NCI-H524 (cell line): ENCODE results near the gene C1QL1.

Experiments
- DNase-seq, 2 experiments: peaks; one replicate each; lab custom pipeline; 2025; lab: John Stamatoyannopoulos, UW

The C1QL1 gene

GRCh38 chr17:44989552-44990138, 21.5 kb upstream of the C1QL1 start:
- no peak for DNase-seq

DNA sequence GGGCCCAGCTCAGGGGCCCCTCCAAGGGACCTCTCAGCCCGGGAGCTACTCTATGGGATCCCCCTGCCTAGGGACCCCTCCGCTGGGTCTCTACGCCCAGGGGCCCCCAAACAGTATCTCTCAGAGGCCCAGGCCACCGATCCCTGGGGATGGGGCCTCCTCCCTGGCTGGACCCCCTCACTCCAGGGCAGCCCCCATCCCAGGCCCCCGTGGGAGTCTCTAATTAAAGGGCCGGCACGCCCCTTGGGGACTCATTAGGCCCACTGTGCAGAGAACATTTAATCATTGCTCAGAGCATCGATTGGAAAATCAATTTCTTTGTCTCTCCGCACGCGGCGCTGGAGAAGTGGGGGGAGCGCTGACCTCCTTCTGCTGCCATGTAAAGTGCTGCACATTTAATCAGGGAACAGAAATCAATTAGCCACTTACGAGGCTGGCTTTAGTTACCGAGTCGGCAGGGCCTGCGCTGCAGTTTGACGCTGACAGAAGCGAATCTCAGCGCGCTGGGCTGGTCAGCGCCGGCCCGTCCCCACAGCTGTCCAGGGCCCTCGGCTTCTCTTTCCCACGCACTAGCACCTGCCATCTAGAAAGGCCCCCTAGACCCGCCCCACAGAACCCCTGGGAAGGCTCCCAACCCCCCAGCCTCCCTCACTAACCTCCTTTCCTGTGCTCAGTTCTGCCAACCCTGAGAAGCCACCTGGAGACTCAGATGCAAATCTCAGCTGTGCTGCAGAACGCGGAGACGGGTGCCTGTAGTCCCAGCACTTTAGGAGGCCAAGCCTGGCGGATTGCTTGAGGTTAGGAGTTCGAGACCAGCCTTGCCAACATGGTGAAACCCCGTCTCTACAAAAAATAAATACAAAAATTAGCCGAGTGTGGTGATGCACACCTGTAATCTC, 20.2 kb upstream of the C1QL1 start:
- DNase-seq: no peak

GRCh38 chr17:44983563-44983962, 15.5 kb upstream of the C1QL1 start:
- DNase-seq: no peak

DNA sequence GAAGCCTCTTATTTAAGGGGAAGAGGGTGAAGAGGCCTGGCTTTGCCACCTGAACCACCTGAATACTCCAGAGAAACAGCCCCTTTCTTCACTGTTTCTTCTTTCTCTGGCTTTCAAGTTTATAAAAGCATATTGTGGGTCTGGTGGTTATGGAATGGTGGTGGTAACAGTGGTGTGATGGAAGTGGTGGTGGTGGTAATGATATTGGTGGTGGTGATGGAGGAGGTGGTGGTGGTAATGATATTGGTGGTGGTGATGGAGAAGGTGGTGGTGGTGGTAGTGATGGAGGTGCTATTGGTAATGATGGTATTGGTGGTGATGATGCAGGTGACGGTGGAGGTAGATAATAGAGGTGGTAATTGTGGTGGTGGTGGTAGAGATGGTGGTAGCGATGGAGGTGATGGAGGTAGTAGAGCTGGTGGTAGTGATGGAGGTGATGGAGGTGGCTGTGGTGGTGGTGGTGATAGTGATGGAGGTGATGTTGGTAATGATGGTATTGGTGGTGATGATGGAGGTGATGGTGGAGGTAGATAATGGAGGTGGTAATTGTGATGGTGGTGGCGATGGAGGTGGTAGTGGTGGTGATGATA, 14.1 kb upstream of the C1QL1 start:
- no peak for DNase-seq

DNA sequence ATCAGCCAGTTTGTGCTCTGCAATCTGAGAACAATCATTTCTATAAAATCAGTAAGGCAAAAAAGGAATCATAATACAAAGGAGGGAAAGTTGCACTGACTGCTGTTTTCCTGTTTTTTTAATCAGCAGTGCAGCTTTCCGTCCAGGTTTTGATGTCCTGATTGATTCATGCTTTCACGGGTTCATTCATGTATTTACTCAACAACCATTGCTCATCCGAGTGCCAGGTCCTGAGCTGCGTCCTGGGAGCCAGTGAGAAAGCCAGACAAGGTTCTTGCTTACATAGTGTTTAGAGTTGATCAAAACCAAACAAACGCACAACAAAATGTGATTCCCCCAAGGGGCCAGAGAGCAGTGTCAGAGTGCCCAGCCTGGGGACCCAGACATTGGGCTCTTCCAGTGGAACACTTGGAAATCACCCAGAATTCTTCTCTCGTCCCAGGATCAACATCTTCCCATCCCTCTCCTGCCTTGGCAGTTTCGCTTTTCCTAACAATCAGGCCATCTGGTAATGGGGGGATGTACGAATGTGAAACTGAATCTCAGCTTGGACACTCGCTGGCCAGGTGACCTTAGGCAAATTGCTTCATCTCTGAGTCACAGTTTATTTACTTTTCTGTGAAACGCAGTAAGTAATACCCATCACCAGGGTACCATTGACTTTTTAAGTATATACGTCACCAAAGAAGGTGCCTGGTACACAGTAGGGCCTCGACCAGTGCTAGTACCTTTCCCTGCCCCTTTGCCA, 13.3 kb upstream of the C1QL1 start:
- DNase-seq: no peak

DNA sequence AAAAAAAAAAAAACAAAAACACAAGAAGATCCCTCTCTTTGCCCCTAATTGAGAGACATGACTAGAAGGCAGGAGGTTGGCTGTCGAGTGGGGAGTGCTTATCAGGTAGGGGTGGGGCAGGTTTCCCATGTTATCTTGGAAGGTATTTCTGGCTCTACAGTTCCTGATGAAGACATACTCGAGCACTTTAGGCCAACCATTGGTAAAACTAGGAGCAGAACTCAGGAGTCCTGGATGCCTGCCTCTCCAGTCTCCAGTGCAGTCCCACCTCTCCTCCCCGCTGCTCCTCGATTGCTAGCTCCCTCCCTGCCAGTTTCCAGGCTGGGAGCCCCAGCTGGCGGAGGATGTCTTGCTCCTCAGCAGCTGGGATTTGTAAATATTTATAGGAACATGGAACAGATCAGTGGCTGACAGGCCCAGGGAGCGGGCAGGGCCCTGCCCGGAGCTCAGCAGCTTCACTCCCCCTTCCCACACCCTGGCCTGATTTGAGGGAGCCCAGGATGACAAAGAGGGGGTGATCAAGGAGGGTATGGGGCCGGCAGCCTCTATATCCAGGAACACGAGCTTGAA, 11.4 kb upstream of the C1QL1 start:
- DNase-seq: peak; percentile 22 to 62

- no peak for DNase-seq
Measured at GRCh38 chr17:44978807-44979206, 10.7 kb upstream of the C1QL1 start.

GRCh38 chr17:44977814-44978550, 9.9 kb upstream of the C1QL1 start:
- DNase-seq: no peak

DNA sequence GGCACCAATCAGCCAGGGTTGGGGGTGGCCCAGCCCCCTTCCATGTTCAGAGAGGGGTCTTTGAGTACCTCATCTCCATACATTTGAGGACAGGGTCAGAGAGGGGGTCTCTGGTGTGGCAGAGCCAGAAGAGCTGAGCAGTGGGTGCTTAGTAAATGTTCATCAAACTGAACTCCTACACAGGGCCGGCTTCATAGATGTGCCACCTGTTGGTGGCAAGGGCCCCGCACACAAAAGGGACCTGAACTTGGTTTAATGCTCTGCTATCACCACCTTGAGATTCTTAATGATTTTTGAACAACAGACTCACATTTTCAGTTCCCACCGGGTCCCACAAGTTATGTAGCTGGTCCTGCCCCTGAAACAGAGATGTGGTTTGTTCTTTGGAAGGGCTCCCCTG, 9.0 kb upstream of the C1QL1 start:
- DNase-seq: peak in 1 of 2 experiments; percentile 9

DNA sequence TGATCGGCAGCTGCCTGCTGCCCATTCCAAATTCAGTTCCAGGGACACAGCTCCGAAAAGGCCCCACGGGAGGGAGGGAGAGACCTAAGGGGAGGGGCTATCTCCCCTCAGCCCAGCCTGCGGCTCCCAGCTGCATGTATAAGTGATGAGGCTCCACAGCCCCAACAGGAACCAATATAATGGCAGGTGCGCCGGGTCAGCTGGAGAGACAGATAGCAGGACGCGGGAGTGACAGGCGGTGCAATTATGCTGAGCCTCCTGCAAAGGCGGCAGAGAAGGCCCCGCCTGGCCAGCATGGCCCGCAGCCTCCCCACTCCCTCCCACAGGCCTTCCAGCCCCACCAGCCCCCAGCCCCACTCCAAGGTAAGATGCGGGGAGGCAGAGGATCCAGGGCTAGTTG, 8.1 kb upstream of the C1QL1 start:
- DNase-seq: peak; percentile 38 to 74

- DNase-seq: peak in 1 of 2 experiments; percentile 43
Measured at GRCh38 chr17:44972953-44973352, 4.8 kb upstream of the C1QL1 start.

- DNase-seq: no peak
Measured at GRCh38 chr17:44971776-44972483, 3.8 kb upstream of the C1QL1 start.

DNA sequence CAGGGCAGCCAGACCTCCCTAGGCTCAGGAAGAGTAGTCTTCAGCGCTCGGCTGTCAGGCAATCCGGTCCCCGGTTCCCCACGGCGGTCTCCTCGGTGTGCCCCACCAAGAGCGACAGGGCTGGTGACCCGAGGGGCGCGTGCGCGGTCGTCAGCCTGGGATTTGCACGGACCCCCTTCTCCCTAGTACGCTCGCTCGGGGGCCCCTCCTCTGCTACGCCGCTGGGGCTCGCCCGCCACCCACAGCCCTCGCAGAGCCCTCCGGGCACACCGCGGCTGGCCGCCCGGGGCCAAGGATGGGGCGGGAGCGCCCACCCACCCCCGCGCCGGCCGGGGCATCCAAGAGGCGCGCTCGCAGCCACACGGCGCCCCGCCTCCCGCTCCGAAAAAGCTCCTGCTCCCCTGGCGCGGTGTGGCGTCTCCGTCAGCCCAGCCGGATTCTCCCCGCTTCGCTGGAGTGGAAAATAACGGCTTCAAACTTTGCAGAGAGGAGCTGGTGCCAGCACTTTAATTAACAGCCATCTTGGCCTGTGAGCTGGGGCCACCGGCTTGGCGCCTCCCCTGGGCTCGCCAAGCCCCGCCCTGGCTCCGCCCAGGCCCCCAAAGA, 2.1 kb upstream of the C1QL1 start:
- peak in 1 of 2 experiments; percentile 62 for DNase-seq

DNA sequence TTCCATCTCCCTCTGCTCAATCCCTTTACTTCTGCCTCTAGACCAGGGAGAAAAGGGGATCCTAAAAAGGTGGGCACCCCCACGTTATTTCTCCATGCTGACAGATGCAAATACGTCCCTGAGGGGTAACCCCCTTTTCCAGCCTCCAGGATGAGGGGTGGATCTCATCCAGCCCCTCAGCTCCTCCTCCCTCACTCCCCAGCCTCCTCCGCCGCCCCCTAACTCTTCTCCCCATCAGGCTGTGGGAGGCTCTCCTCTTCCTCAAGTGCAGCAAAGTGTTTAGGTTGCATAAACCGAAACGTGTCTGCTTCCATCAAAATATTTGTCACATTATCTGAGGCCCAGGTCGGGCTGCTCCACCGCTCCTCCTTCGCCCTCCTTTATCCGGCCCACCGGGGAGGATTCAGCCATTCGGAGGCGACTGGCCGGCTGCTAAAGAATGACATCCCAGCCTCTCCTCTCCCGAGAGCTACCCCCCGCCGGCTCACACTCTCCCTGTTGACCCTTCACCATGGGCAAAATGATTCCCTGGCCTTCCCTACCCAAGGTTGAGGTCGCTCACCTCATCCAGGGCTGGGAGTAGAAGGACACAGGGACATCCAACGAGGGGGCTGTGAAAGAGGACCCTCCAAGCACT, 1.2 kb upstream of the C1QL1 start:
- no peak for DNase-seq

GRCh38 chr17:44967907-44968224, 237 bp downstream of the C1QL1 start:
- no peak for DNase-seq

- DNase-seq: peak in 1 of 2 experiments; percentile 23
Measured at GRCh38 chr17:44967026-44967906, 837 bp downstream of the C1QL1 start.

GRCh38 chr17:44966348-44967025, 1.6 kb downstream of the C1QL1 start:
- DNase-seq: no peak

DNA sequence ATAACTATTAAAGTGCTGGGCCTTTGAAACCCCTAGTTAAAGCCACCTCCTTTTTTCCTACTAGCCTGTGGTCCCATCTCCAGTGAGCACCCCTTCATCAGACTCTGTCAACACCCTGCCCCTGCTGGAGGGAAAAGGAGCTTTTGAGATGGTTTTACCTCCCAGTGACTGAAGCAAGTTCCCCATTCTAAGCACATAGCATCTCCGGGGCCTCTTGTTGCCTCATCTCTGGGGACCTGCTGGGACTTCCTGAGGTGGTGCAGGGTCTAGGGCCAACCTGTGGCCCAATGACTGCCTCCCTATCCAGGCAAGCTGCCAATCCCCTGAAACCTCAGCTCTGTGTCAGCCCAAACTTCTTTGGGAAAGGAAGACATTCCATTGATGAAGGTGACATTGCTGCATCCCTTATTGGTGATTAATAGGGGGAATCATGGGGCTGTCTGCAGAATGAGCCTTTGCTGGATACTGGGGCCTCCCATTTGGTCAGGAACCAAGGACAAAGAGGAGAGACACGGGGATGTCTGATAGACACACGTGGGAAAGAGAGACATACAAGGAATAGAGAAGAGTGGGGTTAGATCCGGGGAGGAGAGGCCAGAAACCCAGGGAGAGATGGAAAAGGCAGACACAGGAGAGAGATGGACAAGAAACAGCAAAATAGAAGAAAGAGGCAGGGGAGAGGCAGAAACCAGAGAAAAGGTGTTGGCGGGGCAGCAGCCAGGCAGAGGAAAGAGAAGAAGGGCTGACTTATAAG, 2.4 kb downstream of the C1QL1 start:
- no peak for DNase-seq
